Gastrocnemius medialis (tissue), 4 donors: ENCODE measurements around the gene TNNI3K.

Experiments used
- POLR2A ChIP-seq, 2 donors: fragments of 450-650 bp; IDR thresholded peaks; one replicate each; pipeline ENCODE4 v1.6.1; 2017; ENCODE audit warnings: antibody characterized with exemption in 2 of 2, mild to moderate bottlenecking in 2 of 2, moderate library complexity in 2 of 2
- TF ChIP-seq, protein P1 (sequence below), 5 experiments: fragments of 450-650 bp in 3 of 5; fragments of 200-600 bp in 2 of 5; sonication (generic) in 2 of 5; IDR thresholded peaks in 4 of 5; conservative IDR thresholded peaks in 1 of 5; 1 replicate in 4 of 5; 2 replicates in 1 of 5; pipeline ENCODE4 v1.5.1; 2016 to 2019; ENCODE audit warnings: antibody characterized with exemption in 5 of 5, mild to moderate bottlenecking in 3 of 5, moderate library complexity in 3 of 5

DNA sequence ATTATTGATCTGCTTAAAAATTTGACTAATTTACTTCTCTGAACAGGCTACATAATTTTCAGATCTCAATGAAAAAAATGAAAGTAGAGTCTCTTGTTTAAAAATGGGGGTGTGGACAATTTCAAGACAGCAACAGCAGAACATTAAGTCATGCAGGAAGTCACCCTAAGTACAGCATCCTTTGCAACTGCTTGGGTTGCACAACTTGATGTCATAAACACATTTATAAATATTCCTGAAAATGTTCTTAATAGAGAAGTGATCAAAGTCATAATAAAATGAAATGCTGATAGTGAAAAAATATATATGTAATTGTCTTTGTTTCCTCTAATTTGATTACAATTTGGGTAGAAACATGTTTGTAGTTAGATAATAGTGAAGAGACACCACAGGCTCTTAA is 79.3 kb downstream of the TNNI3K start:
- TF ChIP-seq, protein P1, sequence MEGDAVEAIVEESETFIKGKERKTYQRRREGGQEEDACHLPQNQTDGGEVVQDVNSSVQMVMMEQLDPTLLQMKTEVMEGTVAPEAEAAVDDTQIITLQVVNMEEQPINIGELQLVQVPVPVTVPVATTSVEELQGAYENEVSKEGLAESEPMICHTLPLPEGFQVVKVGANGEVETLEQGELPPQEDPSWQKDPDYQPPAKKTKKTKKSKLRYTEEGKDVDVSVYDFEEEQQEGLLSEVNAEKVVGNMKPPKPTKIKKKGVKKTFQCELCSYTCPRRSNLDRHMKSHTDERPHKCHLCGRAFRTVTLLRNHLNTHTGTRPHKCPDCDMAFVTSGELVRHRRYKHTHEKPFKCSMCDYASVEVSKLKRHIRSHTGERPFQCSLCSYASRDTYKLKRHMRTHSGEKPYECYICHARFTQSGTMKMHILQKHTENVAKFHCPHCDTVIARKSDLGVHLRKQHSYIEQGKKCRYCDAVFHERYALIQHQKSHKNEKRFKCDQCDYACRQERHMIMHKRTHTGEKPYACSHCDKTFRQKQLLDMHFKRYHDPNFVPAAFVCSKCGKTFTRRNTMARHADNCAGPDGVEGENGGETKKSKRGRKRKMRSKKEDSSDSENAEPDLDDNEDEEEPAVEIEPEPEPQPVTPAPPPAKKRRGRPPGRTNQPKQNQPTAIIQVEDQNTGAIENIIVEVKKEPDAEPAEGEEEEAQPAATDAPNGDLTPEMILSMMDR (IDR thresholded peaks at IDR 0.05 in 4 of 5, conservative IDR thresholded peaks at IDR 0.05 in 1 of 5) = no peak
- TF ChIP-seq POLR2A (IDR thresholded peaks at IDR 0.05) = no peak
